Fibroblast of peridontal ligament (primary cell): ENCODE measurements around the gene MYO1D.
"Not testable (repeated sequence)": the region's sequence is repeated elsewhere in the genome, so short reads cannot be mapped to it uniquely, and the experiment has no call there.

ENCODE experiments used
- DNase-seq: peaks from one replicate; pipeline ENCODE4 v3.0.0-alpha.2; 2010; ENCODE audit errors: extremely low read depth

MYO1D gene

GRCh38 chr17:32461498-32461852 lies 415.4 kb downstream of the MYO1D start:
- no peak for DNase-seq

- no peak for DNase-seq
These were observed 416.9 kb downstream of the MYO1D start for GRCh38 chr17:32460054-32460453.

GRCh38 chr17:32458371-32458770 lies 418.6 kb downstream of the MYO1D start:
- DNase-seq: no peak

- DNase-seq: no peak
These were observed 423.6 kb downstream of the MYO1D start for GRCh38 chr17:32453370-32453769.

GRCh38 chr17:32452281-32452680 lies 424.6 kb downstream of the MYO1D start:
- peak; percentile 42 for DNase-seq

- DNase-seq: no peak
These were observed 425.0 kb downstream of the MYO1D start for GRCh38 chr17:32451879-32452278.

DNA sequence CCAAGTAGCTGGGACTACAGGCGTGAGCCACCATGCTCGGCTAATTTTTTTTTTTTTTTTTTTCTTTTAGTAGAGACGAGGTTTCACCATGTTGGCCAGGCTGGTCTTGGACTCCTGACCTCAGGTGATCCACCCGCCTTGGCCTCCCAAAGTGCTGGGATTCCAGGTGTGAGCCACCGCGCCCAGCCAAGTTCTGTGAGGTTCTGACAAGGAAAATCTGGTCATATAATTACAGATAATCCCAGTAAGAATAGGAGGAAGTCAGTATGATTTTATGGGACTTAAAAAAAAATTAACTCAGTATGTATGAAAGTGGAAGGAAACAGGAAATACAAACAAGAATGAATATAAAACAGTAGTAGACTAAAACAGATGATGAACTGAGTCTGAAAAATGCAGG lies 426.5 kb downstream of the MYO1D start:
- DNase-seq: not testable (repeated sequence)

- DNase-seq: no peak
These were observed 427.0 kb downstream of the MYO1D start for GRCh38 chr17:32449963-32450362.

- no peak for DNase-seq
These were observed 430.0 kb downstream of the MYO1D start for GRCh38 chr17:32446949-32447348.

DNA sequence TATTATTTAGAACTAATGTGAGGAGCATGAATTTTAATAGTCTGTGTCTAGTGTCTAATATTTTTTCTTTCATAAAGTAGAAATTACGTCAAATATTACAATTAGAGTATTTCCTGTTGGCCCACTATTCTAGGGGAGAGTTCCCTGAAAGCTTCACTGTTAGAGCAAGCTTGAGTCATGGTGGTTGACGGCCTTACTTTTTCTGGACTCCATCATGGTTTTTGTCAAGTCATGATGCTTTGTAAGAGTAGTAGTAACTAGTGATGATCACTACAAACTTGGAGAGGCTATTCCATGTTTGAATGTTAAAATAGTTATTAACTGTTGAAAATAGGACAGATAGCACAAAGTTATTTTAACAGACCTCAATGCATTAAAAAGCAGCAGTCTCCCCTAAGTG lies 431.0 kb downstream of the MYO1D start:
- DNase-seq: peak; percentile 44

GRCh38 chr17:32445497-32445896 lies 431.4 kb downstream of the MYO1D start:
- DNase-seq: no peak

- DNase-seq: peak; percentile 50
These were observed 431.9 kb downstream of the MYO1D start for GRCh38 chr17:32445074-32445415.

DNA sequence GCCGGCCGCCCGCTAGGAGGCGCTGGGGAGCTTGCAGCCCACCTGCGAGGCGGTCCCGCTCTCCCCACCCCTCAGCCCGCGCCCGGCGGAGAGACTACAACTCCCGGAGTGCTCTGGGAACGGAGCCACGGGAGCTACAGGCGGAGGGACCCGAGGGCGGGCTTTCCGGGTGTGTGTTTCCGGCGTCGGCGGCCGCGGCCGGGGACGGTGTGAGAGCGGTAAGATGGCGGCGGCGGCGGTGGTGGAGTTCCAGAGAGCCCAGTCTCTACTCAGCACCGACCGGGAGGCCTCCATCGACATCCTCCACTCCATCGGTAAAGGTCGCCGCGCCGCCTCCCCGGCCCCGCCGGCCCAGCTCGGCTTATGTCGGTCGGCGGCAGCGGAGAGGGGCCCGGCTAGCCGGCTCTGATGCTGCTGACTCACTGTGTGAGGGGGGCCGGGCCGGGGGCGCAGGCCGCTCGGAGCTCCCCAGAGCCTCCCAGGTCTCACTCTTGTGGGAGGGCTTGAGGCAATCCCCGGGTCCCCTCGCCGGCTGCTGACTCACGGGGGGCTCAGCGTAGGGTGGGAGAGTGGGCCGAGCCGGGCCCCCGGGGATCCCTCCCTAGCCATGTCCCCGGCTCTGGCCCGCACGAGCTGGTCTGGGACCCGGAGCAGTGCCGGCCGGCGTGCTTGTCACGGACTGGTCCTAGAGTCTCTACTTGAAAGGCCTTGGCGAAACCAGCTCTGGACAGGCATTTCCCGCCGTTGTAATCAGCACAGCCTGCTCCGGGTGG lies 432.4 kb downstream of the MYO1D start, which contains the start of gene PSMD11:
PSMD11 (plus strand) TSS at position 210 of the 773 bp plus-strand sequence; CDS start at position 224, 14 bp downstream.
- peak; percentile 91 for DNase-seq

- no peak for DNase-seq
These were observed 433.1 kb downstream of the MYO1D start for GRCh38 chr17:32443827-32444300.
